H9 (cell line): ENCODE data around the gene B4GALNT4. TPM values are rescaled to one million over a fixed set of nuclear protein-coding genes. Genes with fewer than 3 reads are reported as not detected.

Experiments
- DNase-seq: peaks from one replicate; pipeline ENCODE4 v3.0.0-alpha.2; 2017
- H2AFZ ChIP-seq: one replicate; pipeline ENCODE4 v1.6.1; 2013; ENCODE audit warnings: mild to moderate bottlenecking, low read length, control low read depth, moderate library complexity
- H2AK5ac ChIP-seq: 2 replicates; pipeline ENCODE4 v1.6.1; 2013; ENCODE audit warnings: low read length, control low read depth, mixed read lengths; ENCODE audit not compliant: insufficient read length
- H2BK120ac ChIP-seq: one replicate; pipeline ENCODE4 v1.6.1; 2013; ENCODE audit warnings: low read depth, mild to moderate bottlenecking, low read length, control low read depth, inconsistent platforms; ENCODE audit not compliant: poor library complexity, severe bottlenecking
- H2BK12ac ChIP-seq: 2 replicates; pipeline ENCODE4 v1.6.1; 2013; ENCODE audit warnings: low read length, control low read depth, mixed read lengths, low read depth; ENCODE audit not compliant: insufficient read length
- H2BK15ac ChIP-seq: 2 replicates; pipeline ENCODE4 v1.6.1; 2013; ENCODE audit warnings: low read depth, low read length, control low read depth
- H2BK20ac ChIP-seq: one replicate; pipeline ENCODE4 v1.6.1; 2013; ENCODE audit warnings: low read depth, mild to moderate bottlenecking, low read length, control low read depth, inconsistent platforms; ENCODE audit not compliant: poor library complexity, severe bottlenecking
- H2BK5ac ChIP-seq: 2 replicates; pipeline ENCODE4 v1.6.1; 2013; ENCODE audit warnings: low read length, control low read depth, mixed read lengths; ENCODE audit not compliant: insufficient read length
- H3K14ac ChIP-seq: 2 replicates; pipeline ENCODE4 v1.6.1; 2013; ENCODE audit warnings: low read length, control low read depth; ENCODE audit not compliant: insufficient read depth
- H3K18ac ChIP-seq: 2 replicates; pipeline ENCODE4 v1.6.1; 2013; ENCODE audit warnings: low read depth, mild to moderate bottlenecking, mixed read lengths, low read length, control low read depth; ENCODE audit not compliant: insufficient read length
- H3K23ac ChIP-seq: 2 replicates; pipeline ENCODE4 v1.6.1; 2013; ENCODE audit warnings: low read length, control low read depth, mixed read lengths, low read depth; ENCODE audit not compliant: insufficient read length
- H3K23me2 ChIP-seq: 2 replicates; pipeline ENCODE4 v1.6.1; 2013; ENCODE audit warnings: low read depth, mild to moderate bottlenecking, mixed read lengths, low read length, control low read depth; ENCODE audit not compliant: insufficient read length, poor library complexity, severe bottlenecking
- H3K27ac ChIP-seq: 2 replicates; pipeline ENCODE4 v1.5.1; 2013; ENCODE audit warnings: low read length, control low read depth, mixed read lengths, low read depth; ENCODE audit not compliant: insufficient read length
- H3K27me3 ChIP-seq: 2 replicates; pipeline ENCODE4 v1.6.1; 2013; ENCODE audit warnings: low read length, control low read depth, inconsistent platforms; ENCODE audit not compliant: insufficient read depth
- H3K4ac ChIP-seq: 2 replicates; pipeline ENCODE4 v1.6.1; 2013; ENCODE audit warnings: low read depth, mild to moderate bottlenecking, control low read depth, inconsistent platforms, low read length, moderate library complexity
- H3K4me1 ChIP-seq: 2 replicates; pipeline ENCODE4 v1.6.1; 2013; ENCODE audit warnings: low read length, control low read depth, inconsistent platforms; ENCODE audit not compliant: insufficient read depth
- H3K4me2 ChIP-seq: 2 replicates; pipeline ENCODE4 v1.6.1; 2013; ENCODE audit warnings: low read length, control low read depth, mixed read lengths; ENCODE audit not compliant: insufficient read length, insufficient read depth
- H3K56ac ChIP-seq: 2 replicates; pipeline ENCODE4 v1.6.1; 2013; ENCODE audit warnings: low read depth, mild to moderate bottlenecking, mixed read lengths, low read length, control low read depth; ENCODE audit not compliant: insufficient read length
- H3K79me1 ChIP-seq: 2 replicates; pipeline ENCODE4 v1.6.1; 2013; ENCODE audit warnings: low read depth, mild to moderate bottlenecking, moderate library complexity, low read length, control low read depth, inconsistent platforms; ENCODE audit not compliant: insufficient read depth, poor library complexity, severe bottlenecking
- H3K79me2 ChIP-seq: 2 replicates; pipeline ENCODE4 v1.6.1; 2013; ENCODE audit warnings: low read length, control low read depth, inconsistent platforms; ENCODE audit not compliant: insufficient read depth
- H3K9ac ChIP-seq: 2 replicates; pipeline ENCODE4 v1.6.1; 2013; ENCODE audit warnings: low read length, control low read depth, mixed read lengths; ENCODE audit not compliant: insufficient read length; ENCODE audit errors: extremely low read depth
- H3K9me3 ChIP-seq: one replicate; pipeline ENCODE4 v1.6.1; 2013; ENCODE audit warnings: low read depth, low read length, inconsistent platforms; ENCODE audit not compliant: control insufficient read depth
- H3T11ph ChIP-seq: one replicate; pipeline ENCODE4 v1.6.1; 2013; ENCODE audit warnings: mild to moderate bottlenecking, low read length, control low read depth, inconsistent platforms
- H4K20me1 ChIP-seq: one replicate; pipeline ENCODE4 v1.6.1; 2013; ENCODE audit not compliant: control insufficient read depth, insufficient read length, insufficient read depth
- H4K5ac ChIP-seq: 2 replicates; pipeline ENCODE4 v1.6.1; 2013; ENCODE audit warnings: low read depth, mild to moderate bottlenecking, mixed read lengths, low read length, control low read depth; ENCODE audit not compliant: insufficient read length
- H4K8ac ChIP-seq: replicated peaks from 2 replicates; pipeline ENCODE4 v1.6.1; 2013; ENCODE audit warnings: low read length, control low read depth, mixed read lengths, low read depth; ENCODE audit not compliant: insufficient read length
- H4K91ac ChIP-seq: 2 replicates; pipeline ENCODE4 v1.6.1; 2013; ENCODE audit warnings: low read depth, mild to moderate bottlenecking, moderate library complexity, mixed read lengths, low read length, control low read depth; ENCODE audit not compliant: insufficient read length
- H3K27ac Mint-ChIP-seq, 3 experiments: 2 replicates in 2 of 3; 3 replicates in 1 of 3; pipeline ENCODE4 v1.8.0; 2020 to 2021; ENCODE audit warnings: mixed read lengths in 3 of 3, mild to moderate bottlenecking in 1 of 3, moderate library complexity in 1 of 3
- H3K27me3 Mint-ChIP-seq: 2 replicates; pipeline ENCODE4 v1.8.0; 2021; ENCODE audit warnings: low read depth, mild to moderate bottlenecking, moderate library complexity, mixed read lengths
- H3K36me3 Mint-ChIP-seq, 3 experiments: 2 replicates in 2 of 3; 3 replicates in 1 of 3; pipeline ENCODE4 v1.8.0; 2020 to 2021; ENCODE audit warnings: low read depth in 3 of 3, mixed read lengths in 3 of 3; ENCODE audit not compliant: insufficient read depth in 1 of 3
- H3K4me1 Mint-ChIP-seq, 2 experiments: 2 replicates each; pipeline ENCODE4 v1.8.0; 2020; ENCODE audit warnings: mixed read lengths in 2 of 2
- H3K4me3 Mint-ChIP-seq, 2 experiments: 2 replicates in 1 of 2; 3 replicates in 1 of 2; pipeline ENCODE4 v1.8.0; 2020 to 2021; ENCODE audit warnings: mild to moderate bottlenecking in 2 of 2, mixed read lengths in 2 of 2, moderate library complexity in 1 of 2
- H3K9me3 Mint-ChIP-seq, 2 experiments: 2 replicates in 1 of 2; 3 replicates in 1 of 2; pipeline ENCODE4 v1.8.0; 2020; ENCODE audit warnings: mild to moderate bottlenecking in 2 of 2, mixed read lengths in 2 of 2, moderate library complexity in 1 of 2
- WGBS: extraction: QIAGEN DNeasy Blood & Tissue Kit; methylation state at CpG from one replicate; pipeline ENCODE4 v1.1.7; 2013; ENCODE audit warnings: missing lambda C conversion rate, low lambda C conversion rate, mixed read lengths; ENCODE audit not compliant: insufficient read length; ENCODE audit errors: extremely low coverage; 5-methylcytosine and 5-hydroxymethylcytosine counted together
- total RNA-seq: library from RNA; stranded (reverse); gene quantifications from 2 replicates; pipeline ENCODE4 v1.2.1, GENCODE V29; 2021
- TF ChIP-seq, protein P1 (sequence below): fragments of 200-600 bp; sonication (generic); conservative IDR thresholded peaks from 3 replicates; pipeline ENCODE4 v1.8.0; 2021; ENCODE audit warnings: antibody characterized with exemption, mild to moderate bottlenecking

Gene B4GALNT4
- total RNA-seq, 1 experiment from 2014 or later, result 105 TPM

DNA sequence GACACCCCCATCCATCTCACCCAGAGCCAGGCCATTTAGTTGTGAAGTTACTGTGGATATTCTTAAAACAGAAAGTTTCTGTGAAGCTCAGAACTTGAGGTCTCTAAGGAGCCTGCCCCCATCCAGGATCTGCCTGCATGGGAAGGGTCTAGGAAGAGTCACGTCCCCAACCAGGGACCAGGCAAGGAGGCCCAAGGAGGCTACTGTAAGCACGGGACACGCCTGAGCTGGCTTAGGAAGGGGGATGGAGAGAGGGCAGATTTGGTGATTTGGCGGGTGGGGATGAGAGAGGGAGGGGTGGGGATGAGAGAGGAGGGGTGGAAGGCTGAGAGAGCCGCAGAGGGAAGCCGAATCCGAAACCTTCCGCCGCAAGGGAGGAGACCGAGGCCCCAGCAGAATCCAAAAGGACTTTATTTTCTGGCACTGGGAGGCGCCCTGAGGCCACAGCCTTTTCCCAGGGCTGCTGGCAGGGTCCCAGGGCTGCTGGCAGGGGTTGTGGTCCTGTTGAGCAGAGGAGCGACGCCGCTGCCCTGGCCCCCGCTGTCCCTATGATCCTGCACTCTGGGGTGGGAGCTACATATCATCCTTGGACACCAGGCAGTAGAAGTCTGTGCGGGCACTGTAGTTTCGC, 36.1 kb downstream of the B4GALNT4 start:
- Histone ChIP-seq H3K27me3 (no peaks in the 10 kb centered on the region), H3K23me2 (peaks cover 8% of the 10 kb centered on the region), H3K4me2 (no peak overlapping the region), H2AFZ (no peak overlapping the region), H4K5ac (no peak overlapping the region), H2BK15ac (no peak overlapping the region), H3K56ac (no peak overlapping the region), H3K14ac (no peak overlapping the region), H3T11ph (no peak overlapping the region), H3K9ac (no peak overlapping the region), H3K27ac (no peak overlapping the region), H2BK20ac (no peak overlapping the region), H4K91ac (no peak overlapping the region), H3K18ac (no peak overlapping the region), H2BK12ac (no peak overlapping the region), H3K23ac (no peak overlapping the region), H3K4me1 (no peaks in the 10 kb centered on the region), H3K9me3 (no peaks in the 10 kb centered on the region), H3K4ac (no peak overlapping the region), H2BK5ac (no peak overlapping the region), H4K8ac (no peak overlapping the region), H2AK5ac (no peak overlapping the region), H2BK120ac (no peak overlapping the region), H4K20me1 (no peaks in the 10 kb centered on the region), H3K79me1 (no peaks in the 10 kb centered on the region), H3K79me2 (no peaks in the 10 kb centered on the region)
- H3K27ac Mint-ChIP-seq, result no peak overlapping the region
- H3K9me3 Mint-ChIP-seq, result no peaks in the 10 kb centered on the region
- no CpG with 5 or more reads among the region's 17 CpGs for WGBS
- peaks cover 2 to 5% of the 10 kb centered on the region in 2 experiments; a peak in 3 of 4 replicates for H3K4me1 Mint-ChIP-seq
- peaks cover 0 to 2% (median 0%) of the 10 kb centered on the region in 3 experiments; a peak in 3 of 7 replicates for H3K36me3 Mint-ChIP-seq
- 0 out of 2 replicates have a peak, but pooled peaks cover 2% of the 10 kb centered on the region for H3K27me3 Mint-ChIP-seq
- no peak for DNase-seq
- peak overlapping the region in 1 of 2 experiments; percentile 51; a peak in 2 of 5 replicates for H3K4me3 Mint-ChIP-seq
- TF ChIP-seq, protein P1, sequence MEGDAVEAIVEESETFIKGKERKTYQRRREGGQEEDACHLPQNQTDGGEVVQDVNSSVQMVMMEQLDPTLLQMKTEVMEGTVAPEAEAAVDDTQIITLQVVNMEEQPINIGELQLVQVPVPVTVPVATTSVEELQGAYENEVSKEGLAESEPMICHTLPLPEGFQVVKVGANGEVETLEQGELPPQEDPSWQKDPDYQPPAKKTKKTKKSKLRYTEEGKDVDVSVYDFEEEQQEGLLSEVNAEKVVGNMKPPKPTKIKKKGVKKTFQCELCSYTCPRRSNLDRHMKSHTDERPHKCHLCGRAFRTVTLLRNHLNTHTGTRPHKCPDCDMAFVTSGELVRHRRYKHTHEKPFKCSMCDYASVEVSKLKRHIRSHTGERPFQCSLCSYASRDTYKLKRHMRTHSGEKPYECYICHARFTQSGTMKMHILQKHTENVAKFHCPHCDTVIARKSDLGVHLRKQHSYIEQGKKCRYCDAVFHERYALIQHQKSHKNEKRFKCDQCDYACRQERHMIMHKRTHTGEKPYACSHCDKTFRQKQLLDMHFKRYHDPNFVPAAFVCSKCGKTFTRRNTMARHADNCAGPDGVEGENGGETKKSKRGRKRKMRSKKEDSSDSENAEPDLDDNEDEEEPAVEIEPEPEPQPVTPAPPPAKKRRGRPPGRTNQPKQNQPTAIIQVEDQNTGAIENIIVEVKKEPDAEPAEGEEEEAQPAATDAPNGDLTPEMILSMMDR, result no peak
